NCI-H2029 (cell line): ENCODE results near the gene DNAAF3.
"Not testable (repeated sequence)": the region's sequence is repeated elsewhere in the genome, so short reads cannot be mapped to it uniquely, and the experiment has no call there.

Source experiments
- DNase-seq: peaks from one replicate; lab custom pipeline; 2025; lab: John Stamatoyannopoulos, UW

The DNAAF3 gene

GRCh38 chr19:55175117-55175867 lies 8.9 kb upstream of the DNAAF3 start:
- DNase-seq, result no peak

- no peak for DNase-seq
These were observed 8.2 kb upstream of the DNAAF3 start for GRCh38 chr19:55174425-55175116.

- DNase-seq, result peak; percentile 30
These were observed 7.4 kb upstream of the DNAAF3 start for GRCh38 chr19:55173714-55174409.

GRCh38 chr19:55173186-55173713 lies 6.8 kb upstream of the DNAAF3 start:
- no peak for DNase-seq

GRCh38 chr19:55172741-55173140 lies 6.3 kb upstream of the DNAAF3 start:
- no peak for DNase-seq

DNA sequence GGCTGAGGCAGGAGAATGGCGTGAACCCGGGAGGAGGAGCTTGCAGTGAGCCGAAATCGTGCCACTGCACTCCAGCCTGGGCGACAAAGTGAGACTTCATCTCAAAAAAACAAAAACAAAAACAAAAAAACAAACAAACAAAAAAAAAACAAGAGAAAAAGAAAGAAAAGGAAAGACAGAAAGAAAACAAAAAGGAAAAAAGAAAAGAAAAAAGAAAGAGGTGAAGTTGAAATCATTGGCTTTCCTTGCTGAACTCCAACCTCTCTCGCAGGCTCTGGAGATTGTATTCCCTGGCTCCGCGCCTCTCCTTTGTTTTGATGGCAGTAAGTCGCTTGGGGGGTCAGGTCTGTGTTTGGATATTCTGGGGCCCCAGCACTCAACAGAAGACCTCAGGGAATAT lies 5.9 kb upstream of the DNAAF3 start:
- not testable (repeated sequence) for DNase-seq

- DNase-seq, result no peak
These were observed 5.0 kb upstream of the DNAAF3 start for GRCh38 chr19:55171440-55171839.

DNA sequence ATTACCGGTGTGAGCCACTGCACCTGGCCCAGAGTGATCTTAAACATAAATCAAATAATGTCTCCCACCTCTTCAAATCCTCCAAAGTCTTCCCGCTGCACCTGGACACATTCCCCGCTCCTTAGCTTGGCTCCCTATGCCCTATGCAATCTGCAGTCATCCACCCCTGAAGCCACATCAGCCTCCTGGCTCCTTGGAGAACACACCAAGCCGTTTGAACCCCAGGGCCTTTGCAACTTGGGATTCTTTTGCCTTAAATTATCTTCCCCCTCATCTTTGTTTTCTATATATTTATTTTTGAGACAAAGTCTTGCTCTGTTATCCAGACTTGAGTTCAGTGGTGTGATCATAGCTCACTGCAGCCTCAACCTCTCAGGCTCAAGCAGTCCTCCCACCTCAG lies 2.7 kb upstream of the DNAAF3 start:
- DNase-seq, result no peak

DNA sequence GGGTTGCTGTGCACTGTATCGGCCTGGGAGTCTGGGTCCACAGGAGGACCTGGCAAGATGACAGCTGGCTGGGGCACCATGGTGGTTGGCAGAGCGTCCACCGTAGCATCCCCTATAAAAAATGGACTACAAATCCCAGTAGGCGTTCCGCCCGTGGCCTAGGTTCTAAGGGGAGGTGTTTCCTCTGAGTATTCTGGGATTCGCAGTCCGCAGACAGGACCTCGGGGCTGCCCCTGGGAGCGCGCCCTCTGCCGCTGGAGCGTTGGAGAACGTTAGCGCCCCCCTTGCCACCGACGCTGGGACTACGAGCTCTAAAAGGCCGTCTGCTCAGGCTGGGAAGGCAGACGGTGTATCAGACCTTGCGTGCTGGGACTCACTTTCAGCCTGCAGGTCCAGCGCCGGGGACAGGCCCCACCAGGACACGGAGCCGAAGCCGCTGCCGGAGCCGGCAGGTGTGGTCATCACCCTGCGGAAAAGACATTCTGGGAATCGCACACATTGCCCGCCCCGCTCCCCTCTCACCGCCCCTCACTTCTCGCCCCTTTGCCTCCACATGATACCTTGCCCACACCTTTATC lies 372 bp downstream of the DNAAF3 start:
- DNase-seq, result peak; percentile 46

- no peak for DNase-seq
These were observed 4.7 kb downstream of the DNAAF3 start for GRCh38 chr19:55161571-55162322.

- DNase-seq, result no peak
These were observed 5.4 kb downstream of the DNAAF3 start for GRCh38 chr19:55160986-55161365.

GRCh38 chr19:55160128-55160985 lies 6.1 kb downstream of the DNAAF3 start:
- DNase-seq, result peak; percentile 92

- DNase-seq, result no peak
These were observed 7.3 kb downstream of the DNAAF3 start for GRCh38 chr19:55158848-55159749.

GRCh38 chr19:55158423-55158822 lies 8.0 kb downstream of the DNAAF3 start:
- DNase-seq, result no peak

DNA sequence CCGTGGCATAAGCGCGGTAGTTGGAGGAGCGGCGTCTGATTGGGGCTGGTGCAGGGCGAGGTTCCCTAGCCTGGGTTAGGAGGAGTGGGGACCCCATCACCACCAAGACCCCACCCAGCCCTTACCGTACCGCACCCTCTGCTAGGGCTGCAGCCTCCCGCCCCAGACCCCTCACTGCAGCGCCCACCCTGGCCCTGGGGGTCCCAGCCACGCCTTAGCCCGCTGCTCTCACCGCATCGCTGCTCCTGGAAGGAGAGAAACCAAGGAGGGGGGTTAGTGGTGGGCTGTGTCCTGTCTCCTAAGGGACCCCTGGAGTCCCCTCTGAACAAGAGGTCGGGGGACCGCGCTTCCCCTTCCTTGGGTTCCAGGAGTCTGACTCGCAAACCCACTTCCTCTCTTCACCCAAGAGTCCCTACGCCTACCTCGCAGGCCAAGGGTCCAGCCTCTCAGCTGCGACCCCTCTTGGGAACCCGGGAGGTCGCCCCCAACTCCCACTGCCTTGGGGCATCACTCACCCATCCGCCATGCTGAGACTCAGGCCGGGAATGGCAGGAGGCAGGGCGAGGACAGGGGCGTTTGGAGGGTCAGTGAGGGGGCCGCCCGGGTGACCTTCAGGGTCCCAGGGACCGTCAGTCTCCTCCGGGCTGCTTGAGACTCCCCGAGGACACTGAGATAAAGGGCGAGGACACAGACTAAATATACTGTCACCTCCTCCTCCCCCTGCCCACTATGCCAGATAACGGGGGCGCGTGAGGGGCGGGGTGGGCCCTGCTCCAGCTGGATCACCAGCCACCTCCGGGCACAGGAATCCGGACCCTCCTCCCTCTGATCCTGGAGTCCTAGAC lies 9.1 kb downstream of the DNAAF3 start, which contains the start of gene TNNI3:
TSS of gene TNNI3 (minus strand) at position 669 of the 845 bp plus-strand sequence. CDS start at position 526, 143 bp downstream.
- no peak for DNase-seq

DNA sequence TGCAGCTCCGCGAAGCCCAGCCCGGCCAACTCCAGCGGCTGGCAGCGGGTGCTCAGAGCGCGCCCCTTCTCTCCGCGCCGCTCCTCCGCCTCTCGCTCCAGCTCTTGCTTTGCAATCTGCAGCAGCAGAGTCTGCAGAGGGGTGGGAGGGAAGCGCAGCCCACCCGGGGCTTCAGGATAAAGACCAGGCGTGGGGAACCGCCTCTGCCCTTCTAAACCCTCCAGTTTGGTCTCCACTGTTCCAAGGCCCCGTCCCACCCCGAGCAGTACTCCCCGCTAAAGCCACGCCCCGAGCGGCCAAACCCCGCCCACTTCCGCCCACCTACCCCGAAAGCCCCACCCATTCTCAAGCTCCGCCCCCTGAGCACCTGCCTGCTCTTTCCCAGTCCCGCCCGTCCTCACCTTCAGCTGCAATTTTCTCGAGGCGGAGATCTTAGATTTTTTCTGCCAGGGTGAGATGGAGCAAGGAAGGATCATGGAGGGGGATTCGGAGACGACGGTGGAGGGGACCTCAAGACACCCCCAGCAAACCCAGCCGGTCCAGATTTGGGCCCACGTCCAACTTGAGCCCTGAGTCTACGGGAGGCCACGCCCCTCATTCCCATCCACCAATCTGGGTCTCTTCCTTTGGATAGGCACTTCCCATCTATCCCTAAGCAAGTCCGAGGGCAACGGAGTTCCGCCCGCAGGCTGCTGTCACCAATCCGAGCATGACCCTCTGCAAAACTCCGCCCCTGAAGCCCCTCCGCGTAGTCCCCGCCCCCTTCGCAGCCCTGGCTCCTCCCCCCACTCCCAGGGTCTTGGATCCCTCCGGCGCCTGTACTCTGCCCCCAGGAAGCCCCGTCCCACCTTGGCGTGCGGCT lies 10.0 kb downstream of the DNAAF3 start:
- peak; percentile 33 for DNase-seq

GRCh38 chr19:55155784-55156183 lies 10.6 kb downstream of the DNAAF3 start:
- not testable (repeated sequence) for DNase-seq
